Measurements from ENCODE around the gene CCKAR.

Gene CCKAR

DNA sequence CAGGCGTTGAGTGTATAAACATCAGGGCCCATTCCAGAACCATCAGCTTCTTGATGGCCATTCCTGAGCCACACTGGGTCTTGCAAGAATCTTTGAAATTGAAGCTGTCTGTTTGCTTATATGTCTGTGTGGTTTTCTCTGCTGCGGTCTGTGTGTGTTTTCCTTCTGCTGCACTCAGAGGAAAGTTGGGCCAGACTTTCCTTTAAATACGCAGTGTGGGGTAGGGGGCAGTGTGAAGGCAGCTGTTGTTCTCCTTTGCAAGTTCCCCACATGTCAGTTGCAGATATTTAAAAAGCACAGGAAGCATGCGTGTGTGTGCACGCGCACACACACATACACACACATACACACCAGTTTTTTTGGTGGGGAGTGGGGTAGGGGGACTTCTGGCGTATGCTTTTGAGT lies 32.1 kb downstream of the CCKAR start:
- DNase-seq: no peak

DNA sequence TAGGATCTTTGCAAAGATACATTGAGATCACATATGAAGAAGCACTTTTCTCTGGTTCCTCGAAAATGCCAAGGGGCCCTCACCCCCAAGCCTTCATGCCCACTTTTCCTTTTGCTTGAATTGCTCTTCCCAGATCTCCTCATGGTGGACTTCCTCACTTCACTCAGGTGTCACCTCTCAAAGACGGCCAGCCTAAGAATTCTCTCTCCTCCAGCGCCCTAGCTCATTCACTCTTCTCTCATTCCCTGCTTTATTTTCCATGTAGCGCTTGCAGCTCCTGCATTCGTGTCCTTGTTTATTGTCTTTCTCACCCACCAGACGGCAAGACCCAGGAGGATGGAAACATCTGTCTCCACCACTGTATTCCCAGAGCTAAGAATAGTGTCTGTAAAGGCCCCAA lies 32.9 kb downstream of the CCKAR start:
- no peak for DNase-seq

DNA sequence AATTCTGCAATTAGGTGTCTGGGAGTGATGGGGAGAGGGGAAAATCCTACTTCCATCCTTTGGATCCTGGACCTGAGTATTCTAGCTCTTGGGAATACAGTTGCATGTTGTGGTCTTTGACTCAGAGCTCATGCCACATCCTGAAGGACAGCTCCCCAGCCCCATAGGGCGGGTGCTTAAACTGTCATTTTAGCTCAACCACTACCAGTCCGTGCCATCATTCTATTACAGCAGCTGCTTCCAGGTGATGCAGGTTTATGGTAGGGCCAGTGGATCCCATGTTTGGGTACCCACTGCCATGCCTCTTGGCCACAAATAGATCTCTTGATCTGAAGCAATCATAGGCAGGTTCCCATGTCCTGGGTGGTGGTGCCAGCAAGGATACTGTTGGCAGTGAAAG lies 34.7 kb downstream of the CCKAR start:
- no peak for DNase-seq

DNA sequence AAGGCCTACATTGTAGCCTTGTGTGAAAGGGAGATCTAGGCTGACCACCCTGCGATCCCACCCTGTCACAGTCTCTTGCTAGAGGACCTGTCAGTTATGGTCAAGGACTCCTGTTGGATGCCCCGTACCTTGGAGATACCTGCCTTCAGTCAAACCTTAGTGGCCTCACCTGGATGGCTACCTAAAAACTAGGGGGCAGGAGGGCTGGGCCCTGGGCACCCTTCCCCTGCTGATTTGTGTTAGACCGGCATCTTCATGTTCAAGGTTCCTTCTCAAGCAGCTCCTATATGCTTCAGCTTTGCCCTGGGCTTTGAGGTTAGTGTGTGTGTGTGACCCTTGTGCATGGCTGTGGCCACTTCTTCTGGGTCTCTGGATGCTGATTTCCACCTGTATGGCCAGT lies 35.3 kb downstream of the CCKAR start:
- no peak for DNase-seq

DNA sequence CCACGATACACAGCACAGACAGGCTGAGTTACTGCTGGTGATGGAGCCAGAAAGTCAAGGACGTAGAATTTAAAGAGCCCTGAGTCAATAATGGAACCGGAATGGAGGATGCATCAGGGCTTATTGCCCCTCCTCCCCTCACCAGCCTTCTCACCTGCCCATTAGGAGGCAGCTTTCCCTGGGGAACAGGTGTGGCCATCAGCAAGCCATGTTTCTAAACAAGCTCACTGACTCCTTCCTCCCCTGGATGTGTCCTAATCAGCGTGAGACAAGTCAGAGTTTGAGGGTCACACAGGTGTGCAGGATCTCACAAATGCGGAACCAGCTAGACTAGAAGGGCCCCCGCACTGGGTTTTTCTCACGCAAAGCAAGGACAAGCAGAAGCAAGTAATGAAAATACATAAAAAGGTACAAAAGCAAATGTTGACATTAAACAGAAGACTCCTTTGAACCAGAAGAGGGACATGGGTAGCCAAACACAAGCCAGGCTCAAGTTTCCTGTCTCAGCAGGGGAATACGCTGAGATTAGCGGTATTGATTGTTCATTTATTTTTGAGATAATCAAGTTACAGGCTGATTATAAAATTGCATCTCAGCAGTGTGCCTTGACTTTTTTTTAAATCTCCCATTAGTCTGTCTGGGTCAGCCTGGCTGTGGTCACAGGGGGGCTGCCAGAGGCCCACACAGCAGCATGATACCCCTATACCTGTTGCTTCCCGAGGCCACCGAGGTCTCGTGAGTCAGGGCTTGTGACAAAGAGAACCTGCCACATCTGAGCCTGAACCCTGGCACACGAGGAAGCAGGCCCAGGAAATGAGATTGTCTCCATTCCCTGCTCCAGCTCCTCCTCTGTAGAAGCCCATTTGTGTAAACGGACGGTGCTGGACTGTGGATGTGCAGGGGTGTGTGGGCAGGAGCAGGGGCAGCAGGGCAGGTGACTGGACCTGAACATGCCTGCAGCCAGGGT lies 37.4 kb downstream of the CCKAR start:
- DNase-seq: peak; percentile 79

DNA sequence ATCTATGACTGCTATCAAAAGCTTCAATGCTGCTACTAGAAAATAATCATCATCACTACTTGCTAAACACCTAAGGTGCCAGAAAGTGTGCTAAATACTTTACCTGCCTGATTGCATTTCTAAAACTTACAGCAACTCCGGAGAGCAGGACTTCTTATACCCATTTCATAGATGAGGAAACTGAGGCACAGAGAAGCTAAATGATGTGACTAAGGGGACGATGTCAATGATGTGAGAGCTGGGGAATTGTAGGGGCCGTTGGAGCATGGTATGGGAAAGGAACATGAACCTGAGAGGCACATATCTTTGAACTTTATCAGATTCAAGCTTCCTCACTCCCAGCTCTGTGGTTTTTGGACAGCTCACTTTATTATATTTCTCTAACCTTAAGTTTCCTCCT lies 38.7 kb downstream of the CCKAR start:
- DNase-seq: no peak

DNA sequence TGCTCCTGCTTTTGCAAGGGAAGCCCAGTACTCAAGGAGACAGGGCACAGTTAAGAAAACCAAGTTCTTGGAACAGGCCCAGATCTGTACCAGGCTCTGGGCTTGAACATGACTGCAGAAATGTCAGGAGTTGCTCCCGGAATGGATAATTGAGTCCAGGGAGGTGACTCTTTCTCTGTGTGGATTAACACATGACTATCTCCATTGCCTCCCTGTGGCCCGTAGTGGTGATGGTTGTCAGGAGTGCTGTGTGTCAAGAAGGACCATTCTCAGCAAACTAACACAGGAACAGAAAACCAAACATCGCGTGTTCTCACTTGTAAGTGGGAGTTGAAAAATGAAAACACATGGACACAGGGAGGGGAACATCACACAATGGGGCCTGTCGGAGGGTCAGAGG lies 39.9 kb downstream of the CCKAR start:
- no peak for DNase-seq

DNA sequence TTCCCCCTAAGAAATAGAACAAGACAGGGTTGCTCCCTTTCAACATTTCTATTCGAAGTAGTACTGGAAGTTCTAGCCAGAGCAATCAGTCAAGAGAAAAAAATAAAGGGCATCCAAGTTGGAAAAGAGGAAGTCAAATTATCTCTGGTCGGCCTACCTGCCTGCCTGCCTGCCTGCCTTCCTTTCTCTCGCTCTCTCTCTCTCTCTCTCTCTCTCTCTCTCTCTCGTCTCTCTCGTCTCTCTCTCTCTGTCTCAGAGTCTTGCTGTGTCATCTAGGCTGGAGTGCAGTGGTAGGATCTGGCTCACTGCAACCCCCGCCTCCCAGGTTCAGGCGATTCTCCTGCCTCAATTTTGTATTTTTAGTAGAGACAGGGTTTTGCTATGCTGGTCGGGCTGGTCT lies 42.9 kb downstream of the CCKAR start:
- DNase-seq: no peak

DNA sequence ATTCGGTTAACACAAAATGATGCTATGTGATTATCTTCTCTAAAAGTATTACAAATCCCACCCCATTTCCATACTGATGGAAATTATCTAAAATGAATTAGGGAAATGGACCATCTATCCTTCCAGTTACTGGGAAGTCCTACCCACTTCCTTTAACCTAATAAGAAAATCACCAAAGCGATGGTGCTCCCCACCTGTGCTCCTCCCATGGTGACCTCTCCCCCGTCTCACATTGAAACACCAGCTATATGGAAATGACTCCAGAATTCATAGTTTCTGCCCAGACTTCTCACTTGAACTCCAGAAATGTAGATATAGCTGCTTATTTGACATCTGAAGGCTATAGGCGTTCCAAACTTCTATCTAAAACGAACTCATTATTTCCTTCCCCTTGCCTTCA lies 48.5 kb downstream of the CCKAR start:
- DNase-seq: no peak

DNA sequence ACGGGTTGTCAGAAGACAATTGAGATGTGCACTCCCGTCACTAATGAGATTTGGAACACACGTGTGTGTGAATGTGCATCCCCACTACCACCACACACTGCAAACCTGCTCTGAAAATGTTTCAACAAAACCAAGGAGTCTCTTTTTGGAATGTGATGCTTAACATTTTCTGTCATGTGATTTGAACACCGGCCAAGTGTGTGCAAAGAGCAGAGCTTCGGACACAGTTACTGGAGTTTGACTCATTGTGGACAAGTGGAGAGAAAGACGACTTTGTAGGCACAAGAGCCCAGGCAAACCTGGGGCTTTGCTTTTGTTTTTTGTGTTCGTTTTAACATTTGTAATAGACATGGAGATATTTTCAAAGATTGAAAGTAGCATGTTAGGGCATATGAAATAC lies 49.2 kb downstream of the CCKAR start:
- DNase-seq: no peak

DNA sequence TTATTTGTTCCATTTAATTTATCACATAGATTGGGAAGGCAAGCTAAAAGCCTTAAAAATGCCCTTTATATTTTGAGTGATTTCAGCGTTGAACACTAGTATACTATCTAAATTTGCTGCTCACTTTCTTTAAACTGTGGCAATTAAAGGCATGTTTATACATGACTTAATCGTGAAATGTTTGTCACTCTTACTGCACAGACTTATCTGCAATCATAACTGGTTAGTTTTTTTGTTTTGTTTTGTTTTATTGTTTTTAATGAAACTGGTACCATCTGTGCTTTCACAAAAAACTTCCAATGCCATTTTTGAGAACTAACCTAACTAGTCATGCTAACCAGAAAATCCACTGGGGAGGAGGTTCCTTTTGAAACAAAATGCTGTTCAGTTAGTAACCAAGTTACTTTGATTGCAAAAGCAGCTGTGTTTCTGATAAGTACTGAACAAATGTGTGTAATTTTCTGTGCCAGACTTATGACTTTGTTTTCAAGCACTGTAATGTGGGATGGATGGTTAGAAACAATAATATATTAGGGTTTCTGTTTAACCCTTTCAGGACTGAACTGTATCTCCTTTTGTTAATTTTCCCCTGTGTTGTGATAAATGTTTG lies 56.1 kb downstream of the CCKAR start:
- DNase-seq: no peak

DNA sequence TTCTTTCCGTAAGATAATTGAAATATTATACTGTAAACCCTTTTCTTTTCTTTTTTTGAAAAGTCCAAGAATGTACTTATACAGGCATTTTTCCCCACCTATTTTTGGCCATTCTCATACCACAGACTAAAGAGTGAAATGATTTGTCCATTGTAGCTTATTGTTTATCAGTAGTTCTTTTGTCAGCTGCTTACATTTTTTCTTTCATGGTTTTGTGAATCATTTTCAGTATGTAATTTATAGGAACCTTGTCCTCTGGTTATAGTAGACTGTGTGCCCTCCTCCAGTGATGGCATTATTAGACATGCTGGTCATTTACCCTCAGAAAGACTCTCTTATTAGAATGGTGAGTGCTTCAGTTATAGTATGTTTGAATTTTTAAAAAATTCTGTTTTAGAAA lies 56.7 kb downstream of the CCKAR start:
- DNase-seq: no peak

DNA sequence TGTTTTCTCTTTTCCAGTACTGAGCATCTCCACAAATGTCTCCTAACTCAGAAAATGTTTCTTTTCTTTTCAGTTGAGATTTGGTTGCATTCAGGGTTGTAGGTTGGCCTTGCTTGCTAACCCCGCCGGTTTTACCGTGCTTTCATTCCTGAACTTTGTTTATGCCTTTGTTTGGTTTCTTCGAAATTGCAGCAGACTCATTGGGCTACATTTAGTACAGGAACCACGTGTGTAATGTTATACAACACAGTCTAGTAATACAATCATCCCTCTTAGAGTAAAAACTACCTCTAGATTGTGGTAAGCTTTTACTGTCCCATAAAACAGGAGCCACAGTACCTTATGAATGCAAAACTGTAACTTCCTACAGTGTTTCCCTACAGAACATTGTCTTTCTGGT lies 57.9 kb downstream of the CCKAR start:
- no peak for DNase-seq

DNA sequence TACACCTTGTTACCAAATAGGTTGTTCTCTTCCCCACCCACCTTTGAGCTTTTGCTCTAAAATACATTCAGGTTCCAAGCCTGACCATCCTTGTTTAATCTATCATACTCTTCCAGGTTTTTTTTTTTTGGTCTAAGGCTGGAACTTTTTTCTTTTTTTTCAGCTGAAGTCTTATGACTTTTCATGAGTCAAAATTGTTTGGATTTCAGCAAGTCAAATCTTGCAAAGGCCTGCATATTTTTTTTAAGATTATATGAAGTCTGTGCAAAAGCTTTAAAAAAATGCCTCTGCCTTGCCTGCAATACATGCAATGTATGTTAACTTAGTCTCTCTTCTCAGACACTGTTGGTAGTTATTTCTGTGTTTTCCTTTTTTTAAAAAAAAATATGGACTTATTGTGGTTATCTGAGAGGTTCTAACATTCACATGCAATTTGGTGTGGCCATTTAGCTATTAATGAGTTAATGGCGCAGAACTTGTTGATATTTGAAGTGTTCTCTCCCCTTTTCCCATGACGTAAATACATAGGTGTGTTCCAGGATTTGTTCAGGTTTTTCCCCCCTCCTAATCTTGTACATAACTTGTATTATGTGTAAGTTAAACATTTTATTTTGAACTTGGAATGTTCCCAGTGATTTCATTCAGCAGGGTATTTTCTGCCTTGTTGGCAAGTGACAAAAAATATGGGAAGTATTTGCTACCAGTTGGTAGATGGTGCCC lies 58.7 kb downstream of the CCKAR start:
- no peak for DNase-seq
